GM19395 (cell line): Measurements from ENCODE around the gene ACKR4.
A peak's percentile ranks its signal among the peaks of the same experiment; 100 is the strongest.
"Not testable (repeated sequence)": the region's sequence is repeated elsewhere in the genome, so short reads cannot be mapped to it uniquely, and the experiment has no call there.

Source experiments
- ATAC-seq: cut with Tn5 transposase; IDR thresholded peaks from one replicate; pipeline ENCODE4 v1.9.1; 2021; ENCODE audit warnings: mild to moderate bottlenecking, moderate library complexity; ENCODE audit not compliant: unreplicated experiment

Gene ACKR4

DNA sequence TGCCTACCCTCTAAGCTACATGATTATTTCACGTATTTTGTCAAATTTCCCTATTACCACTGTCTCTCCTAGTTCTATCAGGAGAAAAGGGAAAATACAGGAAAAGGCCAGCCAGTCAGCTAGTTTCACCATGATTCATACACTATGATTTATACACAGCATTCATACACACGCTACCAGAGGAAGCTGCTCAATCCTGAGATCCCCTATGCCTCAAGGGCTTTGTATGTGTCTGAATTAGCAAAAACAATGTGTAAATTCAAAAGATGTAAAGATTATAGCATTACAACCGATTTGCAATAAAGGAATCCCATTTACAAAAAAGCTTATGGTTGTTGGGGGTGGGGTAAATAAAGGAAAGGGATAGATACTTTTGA lies 3.1 kb upstream of the ACKR4 start:
- ATAC-seq: no peak

DNA sequence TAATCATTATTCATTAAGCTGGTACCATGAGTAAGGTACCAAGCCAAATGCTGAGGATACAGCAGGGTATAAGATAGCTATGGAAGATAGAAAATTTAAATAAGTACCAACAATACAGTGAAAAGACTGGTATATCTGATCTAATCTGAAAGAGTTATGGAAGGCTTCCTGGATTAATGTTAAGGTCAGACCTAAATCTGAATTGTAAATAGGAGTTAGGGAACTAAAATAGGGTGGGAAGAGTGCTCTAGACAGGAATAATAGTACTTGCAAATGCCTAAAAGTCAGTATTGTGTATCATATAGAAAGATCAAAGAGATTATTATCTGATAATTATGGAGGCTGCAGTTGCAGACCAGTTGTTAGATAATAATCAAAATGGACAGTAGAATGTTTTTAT lies 2.6 kb upstream of the ACKR4 start:
- ATAC-seq: no peak

DNA sequence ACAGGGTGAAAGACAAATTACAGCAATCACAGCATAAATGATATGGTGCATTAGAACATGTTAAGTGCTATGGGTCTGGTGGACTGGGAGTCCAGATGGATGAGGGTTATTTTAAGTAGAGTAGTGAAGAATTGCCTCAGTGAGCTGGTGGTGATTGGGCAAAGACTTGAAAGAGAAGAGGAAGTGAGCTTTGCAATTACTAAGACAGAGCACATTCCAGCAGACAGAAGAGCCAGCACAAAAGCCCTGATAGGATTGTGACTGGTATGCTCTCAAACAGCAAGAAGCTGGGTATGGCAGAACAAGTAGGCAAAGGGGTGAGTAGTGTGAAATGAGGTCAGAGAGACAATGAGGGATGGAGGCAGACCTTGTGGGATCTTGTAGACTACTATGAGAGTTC lies 2.1 kb upstream of the ACKR4 start:
- no peak for ATAC-seq

DNA sequence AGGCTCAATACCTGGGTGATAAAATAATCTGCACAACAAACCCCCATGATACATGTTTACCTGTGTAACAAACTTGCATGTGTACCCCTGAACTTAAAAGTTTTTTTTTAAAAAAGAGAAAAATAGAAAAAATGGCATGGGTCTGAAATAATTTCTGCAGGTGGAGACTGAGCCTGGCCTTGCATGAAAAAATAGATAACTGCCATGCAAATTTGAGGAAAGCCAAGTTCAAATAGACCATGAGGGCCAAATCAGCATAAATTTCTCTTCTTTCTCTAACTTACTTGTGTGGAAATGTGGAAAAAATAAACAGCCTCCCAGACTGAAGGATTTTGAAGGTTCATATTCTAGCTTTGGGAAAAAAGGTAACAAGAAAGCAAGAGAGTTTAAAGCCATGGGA lies 744 bp upstream of the ACKR4 start:
- no peak for ATAC-seq

DNA sequence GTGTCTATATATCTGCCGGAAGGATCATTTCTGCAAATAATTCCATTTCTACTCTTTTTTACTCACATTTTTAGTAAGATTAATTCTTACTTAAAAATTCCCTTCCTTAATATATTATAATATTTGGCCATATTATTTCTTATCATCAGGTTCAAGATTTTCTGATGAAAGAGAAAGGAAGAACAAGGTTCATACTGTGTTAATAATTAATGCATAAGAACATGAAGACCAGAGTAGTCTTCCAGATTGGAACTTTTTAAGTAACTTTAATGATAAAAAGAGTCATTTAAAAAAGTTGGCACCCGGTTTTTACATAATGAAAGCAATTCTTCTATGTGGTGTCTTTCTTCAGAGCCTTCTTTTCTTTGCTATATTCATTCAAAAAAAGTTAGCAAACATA lies 590 bp downstream of the ACKR4 start:
- no peak for ATAC-seq

DNA sequence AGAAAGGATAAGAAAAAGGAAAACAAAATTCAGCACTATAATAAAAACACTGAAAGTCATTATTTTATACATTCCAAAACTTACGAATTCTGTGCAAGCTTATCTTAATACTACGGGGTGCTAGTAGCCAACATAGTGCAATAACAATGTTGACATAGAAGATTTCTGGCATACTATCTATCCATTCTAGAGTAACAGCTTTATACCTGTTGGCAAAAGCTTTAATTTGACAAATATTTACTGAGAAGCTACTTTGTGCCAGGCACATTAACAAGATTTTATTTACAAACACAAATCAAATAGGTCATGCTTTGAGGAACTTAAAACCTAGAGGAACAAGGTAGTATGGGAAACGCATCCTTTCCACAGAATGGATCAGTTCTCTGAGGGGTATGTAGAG lies 1.1 kb downstream of the ACKR4 start:
- no peak for ATAC-seq

DNA sequence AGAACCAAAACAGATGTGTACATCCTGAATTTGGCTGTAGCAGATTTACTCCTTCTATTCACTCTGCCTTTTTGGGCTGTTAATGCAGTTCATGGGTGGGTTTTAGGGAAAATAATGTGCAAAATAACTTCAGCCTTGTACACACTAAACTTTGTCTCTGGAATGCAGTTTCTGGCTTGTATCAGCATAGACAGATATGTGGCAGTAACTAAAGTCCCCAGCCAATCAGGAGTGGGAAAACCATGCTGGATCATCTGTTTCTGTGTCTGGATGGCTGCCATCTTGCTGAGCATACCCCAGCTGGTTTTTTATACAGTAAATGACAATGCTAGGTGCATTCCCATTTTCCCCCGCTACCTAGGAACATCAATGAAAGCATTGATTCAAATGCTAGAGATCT lies 3.5 kb downstream of the ACKR4 start:
- not testable (repeated sequence) for ATAC-seq

DNA sequence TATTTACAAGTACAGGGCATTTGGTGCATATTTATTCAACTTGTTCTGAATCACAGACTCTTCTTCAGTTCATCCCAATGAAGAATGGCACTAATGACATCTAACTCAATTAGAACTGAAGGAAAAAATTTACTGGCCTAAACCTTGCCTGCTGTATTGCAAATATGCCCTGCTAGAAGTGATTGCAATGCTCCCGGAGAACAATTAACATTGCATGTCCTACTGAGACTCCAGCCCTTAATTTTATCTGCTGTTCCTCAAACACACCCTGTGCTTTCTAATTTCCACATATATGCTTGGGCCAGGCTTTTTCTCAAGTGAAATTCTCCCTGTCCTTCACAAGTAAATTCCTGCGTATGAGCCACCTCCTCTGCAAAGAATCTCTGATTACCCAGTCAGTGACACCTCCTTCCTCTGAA lies 8.3 kb downstream of the ACKR4 start:
- ATAC-seq: no peak

DNA sequence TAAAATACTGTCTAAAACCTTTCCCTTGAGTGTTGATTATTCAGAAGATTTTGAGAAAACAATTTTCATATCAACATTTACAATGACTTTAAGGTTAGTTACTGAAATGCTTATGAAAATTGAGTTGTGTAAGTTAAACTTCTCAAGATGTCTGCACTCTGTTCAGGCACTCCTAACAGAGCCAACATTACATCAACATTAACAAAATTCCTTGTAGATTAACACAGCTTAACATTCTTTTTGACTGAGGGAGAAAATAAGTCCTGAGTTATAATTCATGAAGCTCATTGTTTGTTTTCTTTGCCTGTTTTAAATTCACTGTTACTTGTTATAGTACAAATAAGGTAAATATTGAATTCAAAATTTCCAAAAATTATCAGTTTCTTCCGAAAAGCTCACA lies 9.0 kb downstream of the ACKR4 start:
- no peak for ATAC-seq

DNA sequence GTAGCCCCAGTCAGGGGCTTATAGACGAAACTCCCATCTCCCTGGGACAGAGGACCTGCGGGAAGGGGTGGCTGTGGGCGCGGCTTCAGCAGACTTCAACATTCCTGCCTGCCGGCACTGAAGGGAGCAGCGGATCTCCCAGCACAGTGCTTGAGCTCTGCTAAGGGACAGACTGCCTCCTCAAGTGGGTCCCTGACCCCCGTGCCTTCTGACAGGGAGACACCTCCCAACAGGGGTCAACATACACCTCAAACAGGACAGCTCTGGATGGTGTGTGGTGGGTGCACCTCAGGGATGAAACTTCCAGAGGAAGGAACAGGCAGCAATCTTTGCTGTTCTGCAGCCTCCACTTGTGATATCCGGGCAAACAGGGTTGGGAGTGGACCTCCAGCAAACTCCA lies 9.6 kb downstream of the ACKR4 start:
- not testable (repeated sequence) for ATAC-seq

DNA sequence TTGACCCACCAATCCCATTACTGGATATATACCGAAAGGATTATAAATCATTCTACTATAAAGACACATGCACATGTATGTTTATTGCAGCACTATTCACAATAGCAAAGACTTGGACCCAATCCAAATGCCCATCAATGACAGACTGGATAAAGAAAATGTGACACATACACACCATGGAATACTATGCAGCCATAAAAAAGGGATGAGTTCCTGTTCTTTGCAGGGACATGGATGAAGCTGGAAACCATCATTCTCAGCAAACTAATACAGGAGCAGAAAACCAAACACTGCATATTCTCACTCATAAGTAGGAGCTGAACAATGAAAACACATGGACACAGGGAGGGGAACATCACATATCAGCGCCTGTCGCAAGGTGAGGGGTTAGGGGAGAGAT lies 18.2 kb downstream of the ACKR4 start:
- ATAC-seq: not testable (repeated sequence)

DNA sequence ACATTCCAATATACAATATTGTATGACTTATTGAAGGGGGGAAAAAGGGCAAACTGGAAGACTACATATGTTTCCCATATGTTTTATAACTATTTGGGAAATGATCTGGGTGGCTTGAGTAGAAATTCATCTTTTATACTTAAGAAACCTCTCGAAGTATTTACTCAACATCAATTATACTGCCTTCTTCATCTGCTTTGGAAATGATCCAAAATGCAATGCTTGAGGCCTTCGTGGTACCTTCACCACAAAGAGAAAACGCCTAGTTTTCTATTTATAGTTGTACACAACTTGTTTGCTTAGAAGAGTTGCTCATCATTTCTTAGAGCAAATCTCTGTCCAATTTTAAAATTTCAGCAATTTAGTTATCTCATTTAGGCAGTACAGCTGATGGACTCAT lies 18.8 kb downstream of the ACKR4 start:
- no peak for ATAC-seq

DNA sequence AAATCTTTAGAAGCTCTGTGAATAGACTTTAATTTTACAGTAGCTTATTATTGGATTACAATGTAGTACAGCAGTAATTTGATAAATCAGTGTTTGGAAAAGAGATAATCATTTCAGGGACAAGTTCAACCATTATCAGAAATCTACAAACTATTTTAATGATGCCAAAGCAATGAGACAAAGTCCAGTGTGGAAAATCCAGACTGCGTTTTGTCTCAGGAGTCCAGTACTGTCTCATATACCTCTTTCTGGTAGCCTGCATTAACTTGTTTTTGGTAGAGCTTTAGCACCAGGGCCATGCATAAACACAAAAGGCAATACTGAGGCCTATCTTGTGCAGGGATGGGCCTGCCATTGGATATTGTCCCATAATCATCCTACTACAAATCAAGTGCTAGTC lies 19.7 kb downstream of the ACKR4 start:
- ATAC-seq: no peak

DNA sequence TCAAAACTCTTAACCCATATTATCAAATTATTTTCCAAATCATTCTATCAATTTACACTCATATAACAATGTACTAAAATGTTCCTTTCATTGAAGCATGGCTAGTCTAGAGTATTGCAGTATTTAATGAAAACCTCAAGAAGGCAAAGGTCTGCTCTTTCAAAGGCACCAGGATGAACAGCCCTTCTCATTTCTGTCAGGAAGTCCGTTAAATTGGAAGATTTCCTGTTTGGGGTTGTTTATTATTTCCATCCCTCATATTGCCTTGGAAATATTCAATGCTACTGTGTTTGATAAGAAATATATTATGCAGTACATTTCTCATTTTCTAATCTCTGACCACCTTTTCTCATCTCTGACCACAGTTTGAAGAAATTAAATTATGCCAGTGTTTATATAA lies 25.1 kb downstream of the ACKR4 start:
- ATAC-seq: no peak

DNA sequence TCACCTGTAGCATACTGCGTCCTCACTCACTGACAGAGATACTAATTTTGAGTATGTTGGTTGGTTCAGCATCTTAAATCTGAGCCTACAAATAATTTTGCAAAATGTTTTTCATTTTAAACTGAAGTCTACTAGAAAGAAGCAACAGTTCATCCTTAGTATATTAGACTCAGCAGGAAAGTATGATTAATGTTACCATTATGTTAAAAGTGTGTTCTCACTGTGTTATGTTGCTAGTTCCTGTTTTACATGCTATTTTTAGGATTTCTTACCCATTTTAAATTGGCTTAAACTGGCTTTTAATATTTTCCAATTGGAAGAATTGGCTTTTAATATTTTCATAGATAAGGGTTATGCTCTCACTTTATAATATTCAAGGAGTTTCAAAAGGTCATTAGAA lies 25.7 kb downstream of the ACKR4 start:
- no peak for ATAC-seq

DNA sequence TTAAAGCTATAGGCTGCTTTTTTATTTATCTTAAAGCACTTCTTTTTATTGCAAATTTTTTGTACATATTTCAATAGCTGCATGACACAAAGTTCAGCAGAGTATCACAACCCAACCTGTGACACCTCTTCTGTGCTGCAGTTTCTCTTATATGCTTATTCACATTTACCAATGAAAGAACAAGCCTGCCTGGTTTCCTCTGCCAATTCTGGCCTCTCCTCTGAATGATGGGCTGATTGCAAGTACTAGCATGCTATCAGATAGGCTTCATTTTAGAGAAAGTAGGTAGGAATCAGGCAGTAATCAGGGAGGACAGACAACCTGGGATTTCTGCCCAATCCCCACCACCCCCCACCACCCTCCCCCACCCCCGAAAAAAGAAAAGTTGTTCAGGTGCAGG lies 26.6 kb downstream of the ACKR4 start:
- ATAC-seq: no peak

DNA sequence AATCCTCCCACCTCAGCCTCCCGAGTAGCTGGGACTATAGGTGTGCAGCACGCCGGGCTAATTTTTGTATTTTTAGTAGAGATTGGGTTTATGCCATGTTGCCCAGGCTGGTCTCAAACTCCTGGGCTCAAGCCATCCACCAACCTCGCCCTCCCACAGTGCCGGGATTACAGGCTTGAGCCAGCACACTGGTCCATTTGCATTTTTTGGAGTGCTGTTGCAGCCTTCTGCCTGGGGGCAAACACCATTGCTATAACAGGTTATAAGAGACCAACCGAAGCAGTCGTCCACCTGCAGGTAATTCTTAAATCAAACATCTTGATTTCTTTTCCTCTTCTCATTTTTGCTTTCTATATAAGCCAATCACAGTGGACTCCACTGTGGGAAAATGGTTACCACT lies 27.7 kb downstream of the ACKR4 start:
- no peak for ATAC-seq

DNA sequence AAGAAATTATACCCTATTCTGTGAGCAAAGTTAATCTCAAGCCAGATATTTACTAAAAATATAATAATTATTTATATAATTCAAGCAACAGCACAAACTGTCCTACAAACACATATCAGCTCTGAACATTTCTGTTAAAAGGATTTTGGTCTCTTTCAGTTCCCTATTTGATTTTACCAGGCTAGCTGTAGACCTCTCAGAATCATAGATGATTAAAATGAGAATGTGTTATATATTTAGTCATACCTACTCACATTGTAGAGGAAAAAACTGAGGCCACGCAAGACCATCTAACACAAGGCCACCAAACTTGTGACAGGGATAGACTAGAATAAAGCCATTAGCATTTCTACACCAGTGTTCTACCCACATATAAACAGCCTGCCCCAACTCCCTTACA lies 28.5 kb downstream of the ACKR4 start:
- peak; percentile 95 for ATAC-seq

DNA sequence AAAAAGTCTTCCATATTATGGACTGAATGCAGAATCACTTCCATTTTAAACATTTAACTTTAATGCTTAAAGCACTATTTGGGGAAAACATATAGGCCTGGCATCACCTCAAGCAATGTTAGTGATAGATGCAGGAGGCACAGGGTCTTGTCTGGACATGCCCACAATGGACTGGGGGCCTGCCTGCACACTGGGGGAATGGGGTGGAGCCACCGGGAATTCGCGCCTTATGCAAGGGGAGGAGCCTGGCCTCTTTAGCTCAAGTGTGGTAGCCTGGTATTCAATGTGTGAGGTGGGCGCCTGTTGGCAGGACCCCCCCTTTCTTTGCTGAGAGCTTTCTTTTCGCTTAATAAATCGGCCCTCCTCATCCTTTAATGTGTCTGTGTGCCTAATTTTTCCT lies 29.9 kb downstream of the ACKR4 start:
- no peak for ATAC-seq

DNA sequence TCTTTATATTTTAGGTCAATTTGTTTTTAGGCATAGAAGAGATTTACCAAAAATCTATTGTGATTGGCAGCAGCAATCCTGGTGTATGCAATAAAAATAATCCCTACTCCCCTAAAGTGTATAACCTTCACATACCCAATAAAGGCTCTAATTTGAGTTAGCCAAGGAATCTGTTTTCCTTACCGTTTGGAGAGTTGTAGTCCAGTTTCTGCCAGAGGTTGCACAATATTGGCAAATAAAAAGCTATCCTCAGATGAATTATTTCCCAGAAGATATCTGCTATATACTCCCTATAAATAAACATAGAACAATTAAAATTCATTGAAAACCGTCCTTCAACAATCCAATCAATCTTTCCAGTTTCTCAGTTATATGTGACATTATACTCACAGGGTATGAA lies 31.1 kb downstream of the ACKR4 start:
- no peak for ATAC-seq

DNA sequence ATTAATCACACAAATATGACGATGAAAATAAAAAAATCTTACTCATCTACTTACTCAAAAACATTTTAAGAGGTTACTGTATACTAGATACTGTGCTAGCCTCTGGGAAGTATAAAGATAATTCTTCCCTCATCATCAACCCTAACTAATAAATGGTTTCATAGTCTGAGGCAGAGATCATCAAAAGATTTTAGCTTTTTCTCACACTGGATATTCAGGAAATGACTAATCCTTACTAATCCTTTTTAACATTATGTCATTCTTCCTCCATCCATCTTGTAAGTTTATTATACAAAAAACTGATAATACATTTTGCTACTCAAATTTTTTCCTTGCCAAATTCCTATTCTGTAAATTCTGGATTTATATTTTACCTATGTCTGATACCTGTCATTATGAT lies 32.9 kb downstream of the ACKR4 start:
- no peak for ATAC-seq

DNA sequence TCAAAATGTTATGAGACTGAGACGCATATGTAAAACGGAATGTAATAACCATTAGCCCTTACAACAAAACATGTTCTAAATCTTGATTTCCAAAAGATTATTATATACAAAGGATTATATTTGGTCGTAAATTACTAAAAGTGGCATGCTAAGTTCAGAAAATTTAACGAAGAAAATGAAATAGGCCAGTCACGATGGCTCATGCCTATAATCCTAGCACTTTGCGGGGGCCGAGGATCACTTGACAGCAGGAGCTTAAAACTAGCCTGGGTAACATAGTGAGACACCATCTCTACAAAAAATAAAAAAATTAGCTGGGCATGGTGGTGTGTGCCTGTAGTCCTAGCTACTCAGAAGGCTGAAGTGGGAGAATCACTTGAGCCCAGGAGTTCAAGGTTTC lies 33.5 kb downstream of the ACKR4 start:
- no peak for ATAC-seq

DNA sequence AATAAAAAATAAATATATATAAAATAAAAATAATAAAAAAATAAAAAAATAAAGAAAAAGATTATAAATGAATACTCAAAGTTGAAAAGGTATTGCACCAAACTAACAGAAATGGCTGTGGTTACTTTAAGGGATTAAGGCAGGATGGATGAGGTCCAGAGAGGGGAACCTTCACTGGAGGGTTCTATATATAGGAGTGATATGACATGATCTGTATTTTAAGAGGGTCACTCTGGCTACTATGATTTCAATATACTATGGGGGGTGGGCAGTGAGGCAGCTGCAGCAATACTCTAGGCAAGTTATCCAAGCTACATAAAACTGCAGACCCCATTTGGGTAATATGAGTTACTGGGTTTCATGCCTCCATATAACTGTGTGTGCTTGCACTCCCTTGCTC lies 38.0 kb downstream of the ACKR4 start:
- no peak for ATAC-seq

DNA sequence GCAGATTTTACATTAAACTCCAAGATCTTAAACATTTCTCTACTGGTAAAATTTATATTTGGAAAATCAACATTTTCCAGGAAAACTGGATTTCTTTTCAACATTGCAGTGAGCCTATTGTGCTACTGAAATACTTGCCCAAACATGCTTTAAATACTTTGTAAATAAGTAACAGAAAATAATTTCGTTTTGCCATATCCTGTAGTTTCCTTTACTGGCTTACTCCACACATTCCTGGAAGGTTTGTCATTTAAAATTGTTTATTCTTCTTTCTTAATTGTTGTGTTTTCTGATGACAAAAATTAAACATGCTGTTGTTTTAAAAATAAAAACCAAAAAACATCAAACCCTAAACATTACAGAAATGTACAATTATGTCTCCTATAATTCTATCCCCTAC lies 40.5 kb downstream of the ACKR4 start:
- ATAC-seq: no peak
